Measurements from ENCODE around the gene CLDN9. TPM values are rescaled to one million over a fixed set of nuclear protein-coding genes. Genes with fewer than 3 reads are reported as not detected.

The CLDN9 gene
- total RNA-seq, 1 donor from 2014 or later, result 5.4 TPM

DNA sequence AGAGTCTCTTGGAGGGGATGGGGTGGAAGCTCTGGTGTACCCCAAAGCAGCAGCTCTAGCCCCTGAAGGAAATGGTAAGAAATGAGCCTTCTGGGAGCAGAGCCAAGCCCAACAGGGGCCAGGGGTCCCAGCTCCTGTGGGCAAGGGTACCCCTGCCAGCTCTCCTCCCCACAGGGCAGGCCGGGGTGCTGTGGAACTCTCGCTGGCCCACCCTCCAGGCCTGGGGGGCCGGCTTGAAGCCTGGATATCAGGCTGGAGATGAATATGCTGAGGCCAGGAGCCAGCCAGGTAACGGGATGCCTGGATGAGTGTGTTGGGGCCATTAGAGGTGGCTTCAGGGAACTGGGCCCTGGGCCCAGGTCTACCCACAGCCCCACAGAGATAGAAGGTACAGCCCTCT, 12.2 kb upstream of the CLDN9 start:
- Mint-ChIP-seq H3K9me3 (no peaks in the 10 kb centered on the region), H3K4me3 (no peak overlapping the region), H3K36me3 (no peaks in the 10 kb centered on the region), H3K4me1 (peaks cover 4% of the 10 kb centered on the region), H3K27ac (no peak overlapping the region), H3K27me3 (ENCODE audit: low read depth) (peaks cover 14% of the 10 kb centered on the region)
- TF ChIP-seq, protein P1, sequence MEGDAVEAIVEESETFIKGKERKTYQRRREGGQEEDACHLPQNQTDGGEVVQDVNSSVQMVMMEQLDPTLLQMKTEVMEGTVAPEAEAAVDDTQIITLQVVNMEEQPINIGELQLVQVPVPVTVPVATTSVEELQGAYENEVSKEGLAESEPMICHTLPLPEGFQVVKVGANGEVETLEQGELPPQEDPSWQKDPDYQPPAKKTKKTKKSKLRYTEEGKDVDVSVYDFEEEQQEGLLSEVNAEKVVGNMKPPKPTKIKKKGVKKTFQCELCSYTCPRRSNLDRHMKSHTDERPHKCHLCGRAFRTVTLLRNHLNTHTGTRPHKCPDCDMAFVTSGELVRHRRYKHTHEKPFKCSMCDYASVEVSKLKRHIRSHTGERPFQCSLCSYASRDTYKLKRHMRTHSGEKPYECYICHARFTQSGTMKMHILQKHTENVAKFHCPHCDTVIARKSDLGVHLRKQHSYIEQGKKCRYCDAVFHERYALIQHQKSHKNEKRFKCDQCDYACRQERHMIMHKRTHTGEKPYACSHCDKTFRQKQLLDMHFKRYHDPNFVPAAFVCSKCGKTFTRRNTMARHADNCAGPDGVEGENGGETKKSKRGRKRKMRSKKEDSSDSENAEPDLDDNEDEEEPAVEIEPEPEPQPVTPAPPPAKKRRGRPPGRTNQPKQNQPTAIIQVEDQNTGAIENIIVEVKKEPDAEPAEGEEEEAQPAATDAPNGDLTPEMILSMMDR (IDR thresholded peaks at IDR 0.05; ENCODE audit: unreplicated experiment), result no peak
- DNase-seq (ENCODE audit: low spot score in 2 of 2, unreplicated experiment in 2 of 2), result no peak

DNA sequence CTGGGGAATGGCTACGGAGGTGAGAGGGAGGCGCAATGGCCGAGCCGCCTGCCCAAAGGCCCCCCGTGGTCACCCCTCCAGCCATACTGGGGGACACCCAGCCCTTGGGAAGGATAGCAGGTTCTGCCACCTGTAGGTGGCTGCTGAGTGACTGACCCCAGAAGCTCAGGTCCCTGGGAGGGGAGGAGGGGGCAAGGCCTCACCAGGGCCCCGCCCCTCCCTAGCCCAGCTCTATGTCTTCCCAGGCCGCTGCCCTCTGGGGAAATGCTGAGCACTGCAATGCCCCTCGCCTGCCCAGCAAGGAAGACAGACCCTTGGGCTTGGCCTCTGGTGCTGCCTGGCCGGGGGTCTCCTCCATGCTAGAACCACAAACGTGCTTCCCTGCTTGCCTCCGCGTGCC, 11.4 kb upstream of the CLDN9 start:
- no peak overlapping the region for H3K4me3 Mint-ChIP-seq
- no peaks in the 10 kb centered on the region for H3K9me3 Mint-ChIP-seq
- no peaks in the 10 kb centered on the region for H3K36me3 Mint-ChIP-seq
- no peak overlapping the region for H3K27ac Mint-ChIP-seq
- TF ChIP-seq, protein P1 (IDR thresholded peaks at IDR 0.05; ENCODE audit: unreplicated experiment), result no peak
- H3K4me1 Mint-ChIP-seq, result peaks cover 7% of the 10 kb centered on the region
- peaks cover 20% of the 10 kb centered on the region for H3K27me3 Mint-ChIP-seq (ENCODE audit: low read depth)
- DNase-seq (ENCODE audit: low spot score in 2 of 2, unreplicated experiment in 2 of 2), result no peak

DNA sequence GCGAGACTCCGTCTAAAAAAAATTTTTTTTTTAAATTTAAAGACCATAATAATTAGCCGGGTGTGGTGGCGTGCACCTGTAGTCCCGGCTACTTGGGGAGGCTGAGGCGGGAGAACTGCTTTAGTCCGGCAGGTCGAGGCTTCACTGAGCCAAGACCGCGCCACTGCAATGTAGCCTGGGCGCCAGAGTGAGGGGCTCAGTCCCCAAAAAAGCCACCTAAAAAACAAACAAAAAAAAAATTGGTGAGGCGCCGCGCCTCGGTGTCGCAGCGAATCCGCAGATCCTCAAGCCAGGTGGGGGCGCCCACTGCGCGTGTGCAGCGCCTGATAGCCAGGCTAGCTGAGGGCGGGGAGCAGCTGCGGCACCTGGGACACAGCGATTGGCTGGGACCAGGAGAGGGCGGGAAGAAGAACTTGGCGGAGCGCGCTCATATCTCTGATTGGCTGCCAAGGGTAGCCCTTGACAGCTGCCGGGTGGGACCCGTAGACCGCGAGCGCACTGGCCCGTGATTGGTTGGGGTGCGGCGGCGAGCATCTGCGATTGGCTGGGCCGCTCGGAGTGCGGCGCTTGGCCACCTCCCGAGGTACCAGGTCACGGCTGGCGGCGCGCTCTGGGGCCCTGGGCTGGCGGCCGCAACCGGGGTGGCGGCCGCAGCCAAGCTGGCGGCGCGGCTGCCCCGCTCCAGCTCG, 9.0 kb upstream of the CLDN9 start:
- Mint-ChIP-seq H3K9me3 (no peaks in the 10 kb centered on the region), H3K4me3 (peak overlapping the region; percentile 61), H3K36me3 (no peaks in the 10 kb centered on the region), H3K27me3 (ENCODE audit: low read depth) (peaks cover 43% of the 10 kb centered on the region), H3K4me1 (peaks cover 31% of the 10 kb centered on the region), H3K27ac (no peak overlapping the region)
- TF ChIP-seq, protein P1 (IDR thresholded peaks at IDR 0.05; ENCODE audit: unreplicated experiment), result peak; percentile 37
- peak; percentile 93 to 94 for DNase-seq (ENCODE audit: low spot score in 2 of 2, unreplicated experiment in 2 of 2)

DNA sequence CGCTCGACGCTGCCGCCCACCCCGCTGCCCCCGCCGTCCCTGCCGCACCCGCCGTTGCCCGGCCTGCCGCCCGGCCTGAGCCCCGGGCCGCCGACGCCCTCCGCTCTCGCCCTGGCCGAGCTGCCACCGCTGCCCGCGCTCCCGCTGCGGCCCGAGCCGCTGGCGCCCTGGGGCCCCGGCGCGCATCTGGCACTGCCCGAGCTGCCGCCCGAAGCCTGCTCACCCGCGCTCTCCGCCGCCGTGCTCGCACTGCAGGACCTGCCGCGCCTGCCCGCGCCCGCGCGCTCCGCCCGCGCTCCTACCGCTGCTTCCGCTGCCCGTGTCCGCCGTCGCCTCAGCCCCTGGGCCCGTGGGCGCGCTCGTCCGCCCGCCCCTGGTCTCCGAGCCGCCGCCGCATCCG, 8.4 kb upstream of the CLDN9 start:
- H3K27ac Mint-ChIP-seq, result no peak overlapping the region
- H3K4me1 Mint-ChIP-seq, result peaks cover 36% of the 10 kb centered on the region
- TF ChIP-seq, protein P1 (IDR thresholded peaks at IDR 0.05; ENCODE audit: unreplicated experiment), result no peak
- H3K36me3 Mint-ChIP-seq, result no peaks in the 10 kb centered on the region
- peaks cover 46% of the 10 kb centered on the region for H3K27me3 Mint-ChIP-seq (ENCODE audit: low read depth)
- no peak overlapping the region for H3K4me3 Mint-ChIP-seq
- no peak for DNase-seq (ENCODE audit: low spot score in 2 of 2, unreplicated experiment in 2 of 2)
- no peaks in the 10 kb centered on the region for H3K9me3 Mint-ChIP-seq

DNA sequence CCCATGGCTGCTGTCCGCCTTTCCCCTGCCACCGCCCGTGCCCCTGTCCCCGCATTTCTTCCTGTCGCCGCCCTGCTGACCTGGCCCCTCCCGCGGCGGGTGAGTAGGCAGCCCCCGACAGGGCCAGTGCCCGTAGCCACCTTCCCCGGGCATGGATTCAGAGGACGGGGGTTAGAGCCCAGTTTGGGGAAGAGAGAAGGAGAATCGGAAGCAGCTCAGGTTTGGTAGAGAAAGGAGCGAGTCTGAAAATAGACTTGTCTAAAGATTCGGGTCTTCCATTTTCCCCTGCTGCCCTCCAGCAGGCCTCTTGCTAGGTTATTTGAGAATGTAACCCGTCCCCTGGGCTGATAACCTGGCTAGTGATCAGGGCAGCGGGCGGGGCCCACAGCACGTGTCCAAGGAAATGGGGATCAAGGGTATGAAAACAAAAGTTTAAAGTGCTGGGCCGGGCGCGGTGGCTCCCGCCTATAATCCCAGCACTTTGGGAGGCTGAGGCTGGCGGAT, 7.9 kb upstream of the CLDN9 start:
- Mint-ChIP-seq H3K4me3 (peak overlapping the region; percentile 72), H3K9me3 (no peaks in the 10 kb centered on the region), H3K4me1 (peaks cover 41% of the 10 kb centered on the region), H3K27ac (peak overlapping the region; percentile 92), H3K36me3 (no peaks in the 10 kb centered on the region), H3K27me3 (ENCODE audit: low read depth) (peaks cover 49% of the 10 kb centered on the region)
- DNase-seq (ENCODE audit: low spot score in 2 of 2, unreplicated experiment in 2 of 2), result no peak
- TF ChIP-seq, protein P1 (IDR thresholded peaks at IDR 0.05; ENCODE audit: unreplicated experiment), result no peak

Measured in mesothelial cell of epicardium (in vitro differentiated cells).